HG03175 (cell line): ENCODE results near the gene LALBA.
"Not testable (repeated sequence)": the region's sequence is repeated elsewhere in the genome, so short reads cannot be mapped to it uniquely, and the experiment has no call there.

Experiments used
- ATAC-seq: cut with Tn5 transposase; IDR thresholded peaks from one replicate; pipeline ENCODE4 v1.9.1; 2021; ENCODE audit warnings: mild to moderate bottlenecking, moderate library complexity; ENCODE audit not compliant: unreplicated experiment

The LALBA gene

DNA sequence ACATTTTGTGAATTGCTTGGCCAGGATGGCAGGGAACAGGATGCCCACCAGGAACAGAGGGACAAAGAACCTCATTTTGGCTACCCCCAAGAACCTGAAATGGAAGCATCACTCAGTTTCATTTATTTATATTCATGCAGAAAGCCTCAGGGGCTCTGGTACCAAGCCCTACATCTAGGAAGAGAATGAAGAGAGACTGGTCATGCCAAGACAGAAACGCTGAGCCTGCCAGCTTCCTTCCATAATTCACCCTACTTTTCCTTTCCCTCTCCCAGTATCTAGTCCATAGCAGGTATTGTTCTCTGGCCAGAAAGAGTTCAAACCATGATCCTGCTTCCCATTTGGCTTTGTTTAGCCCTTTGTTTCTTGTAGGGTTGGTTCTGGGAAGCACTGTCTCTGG is at the start of gene LALBA:
LALBA (minus strand) TSS at position 101 of the 400 bp plus-strand sequence; CDS start at position 75, 26 bp downstream.
- no peak for ATAC-seq

DNA sequence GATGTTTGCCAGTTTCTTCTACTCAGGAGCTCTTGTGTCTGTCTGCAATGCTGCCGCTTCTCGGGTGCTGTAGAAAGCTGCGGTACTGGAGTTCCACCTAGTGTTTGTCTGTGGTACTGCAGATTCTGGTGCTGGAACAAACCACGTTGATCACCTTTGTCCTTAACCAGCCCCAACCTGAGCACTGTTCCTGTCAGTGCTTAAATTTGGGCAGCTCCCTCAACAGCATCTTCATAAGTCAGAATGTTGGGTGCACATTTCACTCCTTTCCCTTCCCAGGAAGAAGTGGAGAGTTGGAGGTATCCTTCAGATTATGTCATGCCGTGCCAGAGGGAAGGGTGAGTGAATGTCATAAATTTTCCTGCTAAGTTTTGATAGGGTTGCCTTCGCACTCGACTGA is 48.7 kb upstream of the LALBA start:
- peak; percentile 77 for ATAC-seq

DNA sequence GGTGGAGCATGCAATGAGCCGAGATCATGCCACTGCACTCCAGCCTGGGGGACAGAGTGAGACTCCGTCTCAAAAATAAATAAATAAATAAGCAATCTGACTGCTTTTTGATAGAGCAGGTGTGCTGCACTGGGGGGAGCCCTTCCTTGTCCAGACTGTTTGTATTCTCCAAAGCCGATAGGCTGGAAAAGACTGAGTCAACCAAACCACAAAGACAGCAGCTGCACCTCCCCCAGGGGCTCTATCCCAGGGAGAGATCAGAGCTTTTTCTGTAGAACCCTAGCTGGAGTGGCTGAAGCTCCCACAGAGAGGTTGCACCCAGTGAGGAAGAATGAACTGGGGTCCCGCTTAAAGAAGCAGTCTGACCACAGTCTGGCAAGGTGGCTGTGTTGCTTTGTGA is 45.8 kb upstream of the LALBA start:
- ATAC-seq = no peak

DNA sequence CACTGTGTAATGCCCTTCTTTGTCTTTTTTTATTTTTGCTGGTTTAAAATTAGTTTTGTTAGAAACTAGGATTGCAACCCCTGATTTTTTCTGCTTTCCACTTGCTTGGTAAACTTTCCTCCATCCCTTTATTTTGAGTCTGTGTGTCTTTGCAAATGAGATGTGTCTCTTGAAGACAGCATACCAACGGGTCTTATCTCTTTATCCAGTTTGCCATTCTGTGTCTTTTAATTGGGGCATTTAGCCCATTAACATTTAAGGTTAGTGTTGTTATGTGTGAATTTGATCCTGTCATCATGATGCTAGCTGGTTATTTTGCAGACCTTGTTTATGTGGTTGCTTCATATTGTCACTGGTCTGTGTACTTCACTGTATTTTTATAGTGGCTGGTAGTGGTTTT is 43.5 kb upstream of the LALBA start:
- no peak for ATAC-seq

DNA sequence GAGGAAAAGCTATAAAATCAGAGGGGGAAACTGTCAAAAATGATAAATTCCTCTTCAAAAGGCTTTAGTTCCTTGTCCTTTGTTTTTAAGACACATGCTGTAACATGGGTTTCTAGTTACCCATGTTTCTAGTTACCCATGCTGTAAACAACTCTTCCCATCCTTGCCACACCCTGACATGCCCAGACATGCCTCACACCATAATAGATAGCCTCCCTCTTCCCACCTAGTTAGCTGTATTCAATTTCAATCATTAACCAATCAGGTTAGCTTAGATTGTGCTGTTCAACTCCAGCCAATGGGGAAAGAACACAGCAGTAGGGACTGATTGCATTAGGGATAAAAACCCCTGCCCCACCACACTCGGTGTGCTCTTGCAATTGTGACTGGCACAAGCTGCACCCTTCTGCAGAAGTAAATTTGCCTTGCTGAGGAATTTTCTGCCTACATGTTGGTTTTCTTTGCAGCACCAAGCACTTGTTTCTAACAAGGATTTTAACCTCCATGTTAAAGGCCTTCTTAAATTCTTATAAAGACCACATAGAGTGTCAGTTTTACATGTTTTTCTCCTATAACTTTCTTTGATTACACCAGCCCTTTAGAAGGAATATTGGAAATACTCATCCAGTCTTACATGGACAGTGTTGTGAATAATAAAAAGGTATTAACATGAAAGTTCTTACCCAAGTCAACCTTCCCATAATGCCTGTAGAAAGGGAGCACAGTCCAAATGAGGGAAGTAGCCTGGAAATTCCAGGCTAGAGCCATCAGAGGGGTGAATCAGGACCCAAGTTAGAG is 32.5 kb upstream of the LALBA start:
- ATAC-seq = no peak

DNA sequence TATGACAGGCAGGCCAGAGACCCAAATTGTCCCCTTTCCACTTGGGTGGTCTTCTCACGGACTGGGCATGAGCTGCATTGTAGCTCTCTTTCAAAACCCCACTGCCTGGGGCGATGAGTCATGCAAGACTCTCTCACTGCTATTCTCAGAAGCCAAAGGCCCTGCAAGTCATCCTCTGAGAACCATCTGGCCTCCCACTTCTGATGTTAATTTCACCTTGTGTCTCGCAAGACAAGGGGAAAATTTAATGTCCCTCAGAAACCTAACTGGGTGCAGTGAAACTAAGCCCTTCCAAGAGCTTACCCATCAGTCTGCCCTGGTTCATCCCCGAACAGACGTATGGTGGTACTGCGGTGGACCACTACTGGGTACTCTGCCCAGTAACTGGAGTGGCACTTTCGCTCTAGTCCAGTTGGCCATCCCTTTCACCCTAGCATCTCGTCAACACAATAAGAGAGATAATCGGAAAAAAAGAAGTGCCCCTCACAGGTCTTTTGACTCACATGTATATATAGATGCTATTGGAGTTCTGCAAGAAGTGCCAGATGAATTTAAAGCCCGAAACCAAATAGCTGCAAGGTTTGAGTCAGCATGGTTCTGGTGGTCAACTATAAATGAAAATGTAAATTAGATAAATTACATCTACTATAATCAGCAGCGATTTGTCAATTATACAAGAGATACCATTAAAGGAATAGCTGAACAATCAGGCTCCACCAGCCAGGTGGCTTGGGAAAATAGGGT is 31.3 kb upstream of the LALBA start:
- ATAC-seq = peak; percentile 72

DNA sequence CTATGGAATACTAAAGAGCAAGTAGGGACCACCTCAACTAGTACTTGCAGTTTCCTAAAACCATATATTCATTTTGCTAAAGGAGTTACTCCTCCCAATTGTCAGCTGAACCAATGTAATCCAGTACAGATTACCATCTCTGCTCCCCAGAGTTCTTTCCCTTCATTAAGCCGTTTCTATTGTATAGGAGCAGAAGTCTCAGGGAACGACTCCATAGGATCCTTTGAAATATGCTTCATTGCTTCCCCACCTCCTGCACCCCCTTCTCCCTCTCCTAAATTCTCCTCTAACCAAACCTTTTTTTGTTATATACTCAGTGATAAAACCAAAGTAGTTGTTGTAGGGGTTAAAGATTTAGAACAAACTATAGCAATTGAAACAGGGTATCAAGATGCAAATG is 30.7 kb upstream of the LALBA start:
- no peak for ATAC-seq

DNA sequence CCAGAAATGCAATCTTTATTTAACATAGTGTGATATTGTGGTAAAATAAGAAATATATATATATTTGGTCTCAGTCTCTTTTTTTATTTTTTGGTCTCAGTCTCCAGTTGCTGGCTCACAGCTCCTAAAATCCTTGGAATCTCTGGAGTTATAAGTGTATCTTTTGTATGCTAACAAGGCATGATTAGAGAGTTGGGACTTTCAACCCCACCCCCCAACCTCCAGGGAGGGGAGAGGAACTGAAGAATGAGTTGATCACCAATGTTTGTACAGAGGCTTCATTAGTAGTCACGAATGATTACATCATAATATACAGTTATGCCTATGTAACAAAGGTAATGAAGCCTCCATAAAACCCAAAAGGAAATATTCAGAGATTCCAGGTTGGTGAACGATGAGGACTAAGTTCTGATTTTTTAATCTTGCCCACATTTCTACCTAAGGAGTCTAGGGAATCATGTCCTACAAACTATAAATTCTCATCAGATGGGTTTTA is 22.8 kb upstream of the LALBA start:
- no peak for ATAC-seq

DNA sequence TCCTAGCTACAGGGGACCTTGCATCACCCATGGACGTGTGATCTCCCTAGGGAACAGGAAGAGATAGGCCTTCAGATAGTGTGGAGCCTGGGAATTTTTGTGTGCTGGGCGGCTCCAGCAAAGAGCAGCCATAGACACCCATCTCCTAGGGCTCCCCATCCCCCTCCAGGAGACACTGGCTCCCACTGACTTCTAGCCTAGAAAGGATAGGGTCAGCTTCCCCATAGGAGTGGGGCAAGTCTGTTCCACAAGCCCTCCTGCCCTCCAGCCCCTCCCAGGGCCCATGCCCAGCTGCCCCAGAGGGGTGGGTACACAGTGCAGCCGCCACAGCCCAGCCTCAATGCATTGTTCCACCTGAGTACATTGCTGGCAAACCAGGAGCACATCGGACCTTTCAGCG is 16.5 kb upstream of the LALBA start:
- no peak for ATAC-seq

DNA sequence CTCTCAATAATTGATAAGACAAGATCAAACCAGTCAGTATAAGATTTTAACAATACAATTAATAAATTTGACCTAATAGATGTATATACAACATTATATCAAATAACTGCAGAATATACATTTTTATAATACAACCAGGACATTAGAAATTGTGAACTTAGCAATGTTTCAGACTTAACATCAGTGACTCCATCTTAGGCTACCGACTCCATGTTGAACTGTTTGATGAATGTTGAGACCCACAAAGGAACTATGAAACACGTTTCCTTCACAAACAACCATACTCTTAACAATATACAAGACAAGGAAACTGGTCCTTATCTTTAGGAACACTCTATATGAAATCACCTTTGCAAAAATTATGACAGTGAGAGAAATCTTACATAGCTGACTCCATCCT is 13.9 kb upstream of the LALBA start:
- no peak for ATAC-seq

DNA sequence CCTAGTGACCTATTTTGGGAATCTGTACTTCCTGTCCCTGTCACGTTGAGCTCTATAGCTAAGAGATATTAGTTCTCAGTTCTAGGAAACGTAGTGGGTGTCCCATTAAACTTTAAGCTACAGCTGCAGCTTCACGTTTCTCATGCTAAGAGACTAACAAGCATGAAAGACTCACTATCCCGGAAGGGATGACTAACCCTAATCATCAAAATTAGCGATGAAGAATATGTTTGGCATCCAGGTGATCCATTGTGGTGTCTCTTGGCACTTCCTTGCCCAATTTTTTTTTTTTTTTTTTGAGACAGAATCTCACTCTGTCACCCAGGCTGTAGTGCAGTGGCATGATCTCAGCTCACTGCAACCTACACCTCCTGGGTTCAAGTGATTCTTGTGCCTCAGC is 11.0 kb upstream of the LALBA start:
- no peak for ATAC-seq

DNA sequence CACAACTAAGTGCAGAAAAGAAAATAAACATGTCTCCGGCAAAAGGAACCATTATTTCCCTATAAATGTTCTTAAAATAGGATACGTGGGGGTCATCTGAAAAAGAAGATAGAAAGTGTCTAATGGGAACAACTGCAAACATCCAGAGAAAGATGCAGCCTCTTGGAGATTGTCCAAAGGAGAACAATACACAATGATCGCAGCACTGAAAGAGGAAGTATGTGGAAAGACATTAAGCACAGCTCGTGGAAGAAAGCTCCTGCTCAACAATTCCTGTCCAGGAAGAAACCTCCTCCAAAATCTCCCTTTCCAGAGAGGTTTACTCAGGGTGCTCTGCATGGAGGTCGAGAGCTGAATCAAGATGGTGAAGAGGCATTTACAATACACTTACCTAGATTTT is 2.5 kb upstream of the LALBA start:
- no peak for ATAC-seq

DNA sequence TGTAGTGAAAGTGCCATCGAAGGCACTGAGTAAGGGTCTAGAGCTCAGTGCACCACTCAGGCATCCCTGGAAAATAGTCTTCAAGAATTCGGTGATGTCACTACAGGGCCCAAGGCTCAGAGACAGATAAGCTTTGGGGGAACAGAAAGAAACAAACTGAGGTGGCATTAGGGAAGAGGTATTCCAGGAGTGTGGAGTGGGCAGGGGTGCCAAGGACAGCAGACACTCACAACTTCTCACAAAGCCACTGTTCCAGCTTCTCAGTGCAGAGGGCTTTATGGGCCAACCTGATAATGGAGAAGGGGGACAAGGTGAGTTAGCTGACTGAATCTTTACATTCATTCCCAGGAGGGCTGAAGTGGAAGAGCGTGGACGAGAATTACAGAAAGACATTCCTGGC is 2.1 kb downstream of the LALBA start:
- no peak for ATAC-seq

DNA sequence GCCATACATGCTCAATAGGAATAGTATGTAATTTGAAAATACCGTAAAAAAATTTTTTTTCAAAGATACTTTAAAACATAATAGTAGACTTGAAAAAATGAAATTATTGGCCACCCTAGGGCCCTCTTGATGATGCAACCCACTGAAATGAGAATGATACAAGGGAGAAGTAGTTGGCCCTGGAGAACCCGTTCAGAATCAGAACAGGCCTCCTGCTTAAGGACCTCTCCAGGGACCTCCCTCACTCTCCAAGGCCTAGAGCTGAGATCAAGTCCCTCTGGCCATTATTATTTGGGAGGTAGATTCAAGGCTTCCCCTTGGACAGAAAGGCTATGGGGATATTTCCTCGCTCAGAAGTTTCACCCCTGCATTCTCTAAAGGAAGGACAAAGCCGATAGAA is 11.9 kb downstream of the LALBA start:
- no peak for ATAC-seq

DNA sequence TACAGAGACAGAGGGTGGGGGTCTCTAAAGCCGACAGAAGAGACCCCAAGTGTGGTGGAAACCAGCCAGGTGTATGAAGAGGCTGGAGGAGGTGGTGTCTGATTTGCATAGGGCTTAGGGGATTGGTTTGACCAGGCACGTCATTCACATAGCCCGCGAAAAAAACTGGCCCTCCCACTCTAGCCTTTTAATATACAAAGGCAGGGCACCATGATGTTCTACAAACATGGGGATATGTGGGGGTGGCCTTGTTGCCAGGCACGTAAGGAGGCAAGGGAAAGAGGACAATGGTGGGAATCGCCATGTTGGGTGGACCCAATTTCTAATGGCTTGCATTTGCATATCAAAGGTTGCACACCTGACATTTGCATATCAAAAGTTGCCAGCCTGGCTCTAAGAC is 13.2 kb downstream of the LALBA start:
- no peak for ATAC-seq

DNA sequence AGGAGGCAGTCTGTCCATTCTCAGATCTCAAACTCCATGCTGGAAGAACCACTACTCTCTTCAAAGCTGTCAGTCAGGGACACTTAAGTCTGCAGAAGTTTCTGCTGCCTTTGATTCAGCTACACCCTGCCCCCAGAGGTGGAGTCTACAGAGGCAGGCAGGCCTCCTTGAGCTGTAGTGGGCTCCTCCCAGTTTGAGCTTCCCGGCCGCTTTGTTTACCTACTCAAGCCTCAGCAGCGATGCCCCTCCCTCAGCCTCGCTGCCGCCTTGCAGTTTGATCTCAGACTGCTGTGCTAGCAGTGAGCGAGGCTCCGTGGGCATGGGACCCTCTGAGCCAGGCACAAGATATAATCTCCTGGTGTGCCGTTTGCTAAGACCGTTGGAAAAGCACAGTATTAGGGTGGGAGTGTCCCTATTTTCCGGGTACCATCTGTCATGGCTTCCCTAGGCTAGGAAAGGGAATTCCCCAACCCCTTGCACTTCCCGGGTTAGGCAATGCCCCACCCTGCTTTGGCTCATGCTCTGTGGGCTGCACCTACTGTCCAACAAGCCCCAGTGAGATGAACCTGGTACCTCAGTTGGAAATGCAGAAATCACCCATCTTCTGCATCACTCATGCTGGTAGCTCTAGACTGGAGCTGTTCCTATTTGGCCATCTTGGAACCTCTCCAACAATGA is 16.0 kb downstream of the LALBA start:
- not testable (repeated sequence) for ATAC-seq

DNA sequence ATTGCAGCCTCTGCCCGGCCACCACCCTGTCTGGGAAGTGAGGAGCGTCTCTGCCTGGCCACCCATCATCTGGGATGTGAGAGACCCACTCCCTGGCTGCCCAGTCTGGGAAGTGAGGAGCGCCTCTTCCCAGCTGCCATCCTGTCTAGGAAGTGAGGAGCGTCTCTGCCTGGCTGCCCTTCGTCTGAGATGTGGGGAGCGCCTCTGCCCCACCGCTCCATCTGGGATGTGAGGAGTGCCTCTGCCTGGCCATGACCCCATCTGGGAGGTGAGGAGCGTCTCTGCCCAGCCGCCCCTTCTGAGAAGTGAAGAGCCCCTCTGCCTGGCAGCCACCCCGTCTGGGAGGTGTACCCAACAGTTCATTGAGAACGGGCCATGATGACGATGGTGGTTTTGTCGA is 18.2 kb downstream of the LALBA start:
- not testable (repeated sequence) for ATAC-seq

DNA sequence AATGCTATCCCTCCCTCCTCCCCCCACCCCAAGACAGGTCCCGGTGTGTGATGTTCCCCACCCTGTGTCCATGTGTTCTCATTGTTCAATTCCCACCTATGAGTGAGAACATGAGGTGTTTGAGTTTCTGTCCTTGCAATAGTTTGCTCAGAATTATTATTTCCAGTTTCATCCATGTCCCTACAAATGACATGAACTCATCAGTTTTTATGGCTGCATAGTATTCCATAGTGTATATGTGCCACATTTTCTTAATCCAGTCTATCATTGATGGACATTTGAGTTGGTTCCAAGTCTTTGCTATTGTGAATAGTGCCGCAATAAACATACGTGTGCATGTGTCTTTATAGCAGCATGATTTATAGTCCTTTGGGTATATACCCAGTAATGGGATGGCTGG is 22.8 kb downstream of the LALBA start:
- ATAC-seq = not testable (repeated sequence)

DNA sequence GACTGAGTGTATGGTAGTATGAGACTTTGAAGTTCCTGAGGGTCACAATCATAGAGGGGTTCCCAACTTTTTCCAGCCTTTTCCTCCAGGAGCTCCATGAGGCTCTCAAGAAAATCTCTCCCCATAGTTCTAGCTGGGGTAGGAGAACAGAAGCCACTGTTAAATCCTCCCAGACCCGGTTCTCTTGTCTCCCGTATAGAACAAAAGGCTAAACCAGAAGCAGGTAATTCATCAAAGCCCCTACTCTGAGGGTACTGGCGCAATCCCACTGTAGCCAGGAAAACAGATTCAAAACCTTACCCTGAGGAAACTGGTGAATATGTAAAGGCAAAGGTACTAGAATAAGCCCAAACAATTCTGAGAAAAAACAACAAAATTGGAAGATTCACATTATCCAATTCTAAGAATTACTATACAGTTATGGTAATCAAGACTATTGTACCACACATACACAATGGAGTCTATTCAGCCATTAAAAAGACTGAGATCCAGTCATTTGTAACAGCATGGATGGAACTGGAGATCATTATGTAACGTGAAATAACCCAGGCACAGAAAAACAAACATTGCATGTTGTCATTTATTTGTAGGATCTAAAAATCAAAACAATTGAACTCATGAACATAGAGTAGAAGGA is 23.9 kb downstream of the LALBA start:
- no peak for ATAC-seq

DNA sequence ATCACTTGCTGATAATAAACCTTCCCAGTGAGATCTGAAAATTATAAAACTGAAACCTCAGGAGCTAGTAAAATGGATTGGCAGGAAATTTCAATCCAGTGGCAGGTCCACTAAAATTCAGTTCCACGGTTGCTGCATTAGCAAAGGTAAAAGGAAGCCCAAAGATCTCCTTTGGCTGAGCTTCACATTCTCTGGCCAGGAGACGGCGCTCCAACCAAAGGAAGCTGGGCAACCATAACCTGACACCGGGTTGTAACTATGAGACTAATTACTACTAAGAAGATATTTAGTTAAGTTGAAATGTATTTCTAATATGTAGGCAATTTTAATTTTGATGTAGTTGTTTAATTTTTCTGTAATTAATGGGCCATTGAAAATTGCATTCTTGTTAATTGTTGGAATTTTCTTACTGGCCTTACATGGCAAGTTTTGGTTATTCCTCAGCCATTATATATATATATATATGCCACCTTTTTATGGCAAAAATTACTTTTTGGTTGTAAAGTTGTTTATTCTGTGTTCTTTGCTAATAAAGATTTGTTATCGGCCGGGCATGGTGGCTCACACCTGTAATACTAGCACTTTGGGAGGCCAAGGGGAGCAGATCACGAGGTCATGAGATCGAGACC is 27.4 kb downstream of the LALBA start:
- no peak for ATAC-seq

DNA sequence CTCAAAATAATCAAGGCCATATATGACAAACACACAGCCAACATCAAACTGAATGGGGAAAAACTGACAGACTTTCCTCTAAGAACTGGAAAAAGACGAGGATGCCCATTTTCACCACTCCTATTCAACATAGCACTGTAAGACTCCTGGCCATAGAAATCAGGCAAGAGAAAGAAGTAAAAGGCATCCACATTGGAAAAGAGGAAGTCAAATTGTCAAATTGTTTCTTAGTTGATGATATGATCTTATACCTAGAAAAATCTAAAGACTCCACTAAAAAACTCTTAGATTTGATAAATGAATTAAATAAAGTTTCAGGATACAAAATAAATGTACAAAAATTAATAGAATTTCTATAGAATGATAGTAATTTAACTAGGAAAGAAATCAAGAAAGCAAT is 33.2 kb downstream of the LALBA start:
- ATAC-seq = no peak
